ENCODE data around the gene TOP3B. TPM values are rescaled to one million over a fixed set of nuclear protein-coding genes. Genes with fewer than 3 reads are reported as not detected.

Gene TOP3B
- total and polyA plus RNA-seq, 9 of the 15 experiments (the other 6 are each of a cell fraction or from before 2014, with no cell fraction given) = 3.0 to 188 (median 112) TPM

- TF ChIP-seq ZBTB11 (CRISPR knock-in tag; IDR thresholded peaks at IDR 0.05) (0 out of 6 replicates have a peak, but pooled peaks of 1 of the 3 experiments have one; percentile 12), CC2D1A (IDR thresholded peaks at IDR 0.05) (no peak), CLOCK (CRISPR knock-in tag; IDR thresholded peaks at IDR 0.05; ENCODE audit: borderline replicate concordance) (0 out of 2 replicates have a peak, but pooled peaks have one; percentile 62), CREBBP (IDR thresholded peaks at IDR 0.05; ENCODE audit: low read depth, low read length) (no peak), ZNF184 (CRISPR knock-in tag; IDR thresholded peaks at IDR 0.05) (0 out of 2 replicates have a peak, but pooled peaks have one; percentile 9), CREB1 (IDR thresholded peaks at IDR 0.05) (0 out of 2 replicates have a peak, but pooled peaks have one; percentile 9), CREB1 (CRISPR knock-in tag; IDR thresholded peaks at IDR 0.05) (no peak), ZNF124 (CRISPR knock-in tag; IDR thresholded peaks at IDR 0.05) (peak; percentile 57; the same call in 1 of the 2 replicates), ATF2 (CRISPR knock-in tag; IDR thresholded peaks at IDR 0.05) (peak; percentile 25; the same call in 1 of the 2 replicates), ZNF445 (CRISPR knock-in tag; IDR thresholded peaks at IDR 0.05; ENCODE audit: low read depth) (no peak)
Measured at GRCh38 chr22:21963790-21964211, 18.8 kb downstream of the TOP3B start (continued).
